Left lung (tissue), 10 donors: ENCODE data around the gene HMCN1. TPM values are rescaled to one million over a fixed set of nuclear protein-coding genes. Genes with fewer than 3 reads are reported as not detected.

Source experiments
- ATAC-seq: fragments of 200-7000 bp; cut with Tn5 transposase; one replicate; pipeline ENCODE4 v1.9.1; 2020; ENCODE audit warnings: moderate library complexity
- DNase-seq, 4 donors: peaks; one replicate each; pipeline ENCODE4 v3.0.0-alpha.2; 2013 to 2020
- H3K27ac ChIP-seq, 2 donors: fragments of 200-600 bp; sonication (generic) in 1 of 2; one replicate each; pipeline versions ENCODE4 v1.5.0 to v1.8.0; 2020 to 2021
- H3K27me3 ChIP-seq, 2 donors: fragments of 200-600 bp; sonication (generic) in 1 of 2; one replicate each; pipeline versions ENCODE4 v1.5.0 to v1.8.0; 2020 to 2021
- H3K36me3 ChIP-seq, 2 donors: fragments of 200-600 bp; sonication (generic) in 1 of 2; one replicate each; pipeline versions ENCODE4 v1.5.0 to v1.8.0; 2020 to 2021
- H3K4me1 ChIP-seq, 2 donors: fragments of 200-600 bp; one replicate each; pipeline ENCODE4 v1.8.0; 2021
- H3K4me3 ChIP-seq, 2 donors: fragments of 200-600 bp; sonication (generic) in 1 of 2; one replicate each; pipeline versions ENCODE4 v1.5.0 to v1.8.0; 2020 to 2021; ENCODE audit warnings: mild to moderate bottlenecking in 1 of 2
- H3K9me3 ChIP-seq, 2 donors: fragments of 200-600 bp; sonication (generic) in 1 of 2; one replicate each; pipeline versions ENCODE4 v1.5.0 to v1.8.0; 2020 to 2021
- intact Hi-C, 2 donors: fragments of 100-400 bp; cut with DNase I; formaldehyde crosslinking; loops; one replicate each; pipeline versions ENCODE4 v1.11.2 to v1.14.2; 2022
- polyA plus RNA-seq, 6 donors: library from polyadenylated mRNA; unstranded; fragments of 120-200 nt; gene quantifications; one replicate each; pipeline ENCODE4 v1.2.1, GENCODE V29; 2013; ENCODE audit not compliant: insufficient read length in 6 of 6
- total RNA-seq, 2 donors: library from RNA; stranded (reverse); fragmentation: NEBNext Ultra II Directional; extraction: Animal tissue kit (Norgen Biotek cat#: 25700); gene quantifications; one replicate each; pipeline ENCODE4 v1.2.1, GENCODE V29; 2021
- TF ChIP-seq, protein P1 (sequence below), 2 donors: fragments of 200-600 bp; sonication (generic) in 1 of 2; IDR thresholded peaks; one replicate each; pipeline versions ENCODE4 v1.5.0 to v1.8.0; 2021; ENCODE audit warnings: antibody characterized with exemption in 2 of 2
- donor health status: DM: no; HTN: yes; CAD: no.
- donor health status: DM: no; HTN: no; CAD: no.

HMCN1 gene
- total and polyA plus RNA-seq, 8 donors, result 24.0 to 91.0 (median 48.7) TPM

DNA sequence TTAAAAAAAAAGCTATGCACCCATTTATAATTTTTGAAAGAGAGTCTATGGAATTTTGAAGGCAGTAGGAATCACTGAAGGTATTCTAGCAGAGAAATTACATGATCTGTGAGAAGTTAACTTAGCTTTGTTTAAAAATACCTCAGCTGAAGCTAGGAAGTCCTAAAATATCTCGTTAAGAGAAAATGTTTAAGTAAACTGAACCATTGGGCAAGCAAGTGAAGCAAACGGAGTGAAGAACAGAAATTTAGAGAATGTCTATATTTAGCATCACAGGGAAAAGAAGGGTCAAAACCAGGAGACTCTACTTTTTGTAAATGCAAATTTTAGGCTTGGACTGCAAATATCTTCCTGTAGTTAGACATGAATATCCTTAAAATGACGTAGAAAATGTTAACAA, 230.8 kb downstream of the HMCN1 start:
- H3K4me1 ChIP-seq, result peaks cover 0 to 9% of the 10 kb centered on the region in 2 donors
- TF ChIP-seq, protein P1, sequence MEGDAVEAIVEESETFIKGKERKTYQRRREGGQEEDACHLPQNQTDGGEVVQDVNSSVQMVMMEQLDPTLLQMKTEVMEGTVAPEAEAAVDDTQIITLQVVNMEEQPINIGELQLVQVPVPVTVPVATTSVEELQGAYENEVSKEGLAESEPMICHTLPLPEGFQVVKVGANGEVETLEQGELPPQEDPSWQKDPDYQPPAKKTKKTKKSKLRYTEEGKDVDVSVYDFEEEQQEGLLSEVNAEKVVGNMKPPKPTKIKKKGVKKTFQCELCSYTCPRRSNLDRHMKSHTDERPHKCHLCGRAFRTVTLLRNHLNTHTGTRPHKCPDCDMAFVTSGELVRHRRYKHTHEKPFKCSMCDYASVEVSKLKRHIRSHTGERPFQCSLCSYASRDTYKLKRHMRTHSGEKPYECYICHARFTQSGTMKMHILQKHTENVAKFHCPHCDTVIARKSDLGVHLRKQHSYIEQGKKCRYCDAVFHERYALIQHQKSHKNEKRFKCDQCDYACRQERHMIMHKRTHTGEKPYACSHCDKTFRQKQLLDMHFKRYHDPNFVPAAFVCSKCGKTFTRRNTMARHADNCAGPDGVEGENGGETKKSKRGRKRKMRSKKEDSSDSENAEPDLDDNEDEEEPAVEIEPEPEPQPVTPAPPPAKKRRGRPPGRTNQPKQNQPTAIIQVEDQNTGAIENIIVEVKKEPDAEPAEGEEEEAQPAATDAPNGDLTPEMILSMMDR (IDR thresholded peaks at IDR 0.05), result no peak
- no peaks in the 10 kb centered on the region for H3K36me3 ChIP-seq
- no peaks in the 10 kb centered on the region for H3K9me3 ChIP-seq
- H3K27ac ChIP-seq, result no peak overlapping the region
- DNase-seq, result no peak
- H3K4me3 ChIP-seq, result no peak overlapping the region
- no peak for ATAC-seq
- no peaks in the 10 kb centered on the region for H3K27me3 ChIP-seq
- intact Hi-C loops, result loop anchor here in 1 of 2 donors (10.0 kb wide), 1 partner anchor 1940 kb away; no protein-coding TSS in a partner anchor

DNA sequence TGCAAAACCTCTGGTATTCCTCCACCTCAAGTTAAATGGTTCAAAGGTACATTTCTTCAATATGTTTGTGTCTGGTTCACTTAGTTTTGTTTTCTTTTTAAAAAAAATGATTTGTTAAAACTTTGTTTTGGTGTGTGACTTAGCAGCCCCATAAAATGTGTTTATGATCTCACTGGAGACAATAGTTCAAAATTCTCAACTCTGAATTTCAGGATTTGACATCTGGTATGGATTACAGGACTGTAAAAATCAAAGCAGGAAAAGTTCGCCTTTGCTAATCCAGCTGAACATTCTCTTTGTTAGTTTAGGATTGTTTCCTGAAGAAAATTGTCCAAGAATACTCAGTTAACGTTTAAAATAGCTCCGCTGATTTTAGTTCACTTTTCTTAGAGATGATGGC, 231.7 kb downstream of the HMCN1 start:
- ATAC-seq (no peak), DNase-seq (no peak)
- no peak overlapping the region for H3K4me3 ChIP-seq
- no peaks in the 10 kb centered on the region for H3K9me3 ChIP-seq
- peak overlapping the region in 1 of 2 donors; percentile 37 for H3K27ac ChIP-seq
- intact Hi-C loops, result loop anchor here in 1 of 2 donors (10.0 kb wide), 1 partner anchor 1941 kb away; no protein-coding TSS in a partner anchor
- H3K4me1 ChIP-seq, result peaks cover 0 to 9% of the 10 kb centered on the region in 2 donors
- TF ChIP-seq, protein P1 (IDR thresholded peaks at IDR 0.05), result no peak
- H3K36me3 ChIP-seq, result no peaks in the 10 kb centered on the region
- no peaks in the 10 kb centered on the region for H3K27me3 ChIP-seq

DNA sequence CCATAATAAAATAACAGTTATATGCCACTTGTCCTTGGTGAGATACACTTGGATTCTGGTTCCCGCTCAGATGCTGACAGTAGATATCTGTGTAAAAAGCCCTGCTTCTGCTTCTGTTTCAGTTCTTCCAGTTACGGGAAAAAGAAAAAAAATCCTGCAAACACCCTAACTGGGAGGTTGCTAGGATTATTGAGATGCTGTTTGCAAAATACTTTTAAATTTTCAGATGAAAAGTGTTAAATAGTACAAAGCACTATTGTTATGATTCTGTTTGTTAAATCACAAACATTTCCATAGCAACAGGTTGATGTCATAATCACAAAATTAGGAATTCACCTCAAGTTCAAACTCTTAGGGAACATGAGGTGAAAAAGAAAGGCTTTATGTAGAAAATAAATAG, 232.3 kb downstream of the HMCN1 start:
- DNase-seq (no peak), ATAC-seq (no peak)
- intact Hi-C loops, result loop anchor here in 1 of 2 donors (10.0 kb wide), 1 partner anchor 1942 kb away; no protein-coding TSS in a partner anchor
- H3K27me3 ChIP-seq, result no peaks in the 10 kb centered on the region
- peak overlapping the region in 1 of 2 donors; percentile 37 for H3K27ac ChIP-seq
- no peak overlapping the region for H3K4me3 ChIP-seq
- H3K36me3 ChIP-seq, result no peaks in the 10 kb centered on the region
- H3K4me1 ChIP-seq, result peaks cover 0 to 4% of the 10 kb centered on the region in 2 donors
- TF ChIP-seq, protein P1 (IDR thresholded peaks at IDR 0.05), result no peak
- no peaks in the 10 kb centered on the region for H3K9me3 ChIP-seq

DNA sequence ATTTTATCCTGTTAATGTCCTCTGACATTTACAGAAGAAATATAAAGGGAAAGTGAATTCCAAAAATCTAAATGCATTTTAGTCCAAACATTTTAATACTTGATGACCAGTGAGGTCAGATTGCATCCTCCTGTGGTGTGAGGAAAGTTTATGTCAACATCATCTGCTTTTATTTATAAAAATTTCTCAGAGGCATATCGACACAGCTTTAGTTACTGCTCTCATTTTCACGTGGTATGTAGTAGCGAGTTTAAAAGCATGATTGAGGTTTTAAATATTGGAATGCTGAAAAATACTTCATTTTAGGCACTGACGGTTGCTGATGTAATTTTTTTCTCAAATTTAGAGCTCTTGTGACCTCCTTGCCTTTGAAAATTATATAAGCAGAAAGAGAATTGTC, 234.8 kb downstream of the HMCN1 start:
- H3K9me3 ChIP-seq, result no peaks in the 10 kb centered on the region
- DNase-seq (peak in 1 of 4 donors; percentile 16), ATAC-seq (no peak)
- TF ChIP-seq, protein P1 (IDR thresholded peaks at IDR 0.05), result no peak
- H3K36me3 ChIP-seq, result no peaks in the 10 kb centered on the region
- peak overlapping the region in 1 of 2 donors; percentile 46 for H3K27ac ChIP-seq
- H3K4me1 ChIP-seq, result peaks cover 0 to 5% of the 10 kb centered on the region in 2 donors
- H3K4me3 ChIP-seq, result no peak overlapping the region
- no peaks in the 10 kb centered on the region for H3K27me3 ChIP-seq
- intact Hi-C loops, result loop anchor here in 1 of 2 donors (10.0 kb wide), 1 partner anchor 1944 kb away; no protein-coding TSS in a partner anchor

DNA sequence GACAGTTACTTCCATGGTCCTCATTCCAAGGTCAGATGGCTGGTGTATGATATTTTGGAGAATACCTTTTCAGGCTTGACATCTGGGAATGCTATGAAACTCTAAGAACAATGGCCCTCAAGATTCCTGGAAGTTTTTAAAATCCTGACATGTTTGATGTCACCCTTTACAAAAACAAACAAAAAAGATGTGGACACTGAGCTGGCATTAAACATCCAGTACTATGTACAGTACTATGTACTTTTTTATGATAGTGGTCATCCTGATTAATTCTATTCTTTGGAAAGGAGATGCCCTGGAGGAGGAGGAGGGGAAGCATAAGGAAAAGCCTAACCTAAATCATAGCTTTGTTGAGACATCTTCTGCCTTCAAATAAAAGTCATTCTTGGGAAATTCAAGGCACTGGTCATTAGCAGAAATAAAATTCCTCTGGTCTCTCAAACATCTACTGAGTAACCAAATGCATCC, 235.4 kb downstream of the HMCN1 start:
- no peak for ATAC-seq
- Histone ChIP-seq H3K27ac (peak overlapping the region in 1 of 2 donors; percentile 46), H3K27me3 (no peaks in the 10 kb centered on the region), H3K4me1 (peaks cover 0 to 5% of the 10 kb centered on the region in 2 donors), H3K4me3 (no peak overlapping the region), H3K9me3 (no peaks in the 10 kb centered on the region), H3K36me3 (no peaks in the 10 kb centered on the region)
- DNase-seq, result no peak
- TF ChIP-seq, protein P1 (IDR thresholded peaks at IDR 0.05), result no peak
- intact Hi-C loops, result loop anchor here in 1 of 2 donors (10.0 kb wide), 1 partner anchor 1945 kb away; no protein-coding TSS in a partner anchor
